ENCODE data around the gene TRPM1.

- no peak for TF ChIP-seq CTCF (tag by site-specific recombination; IDR thresholded peaks at IDR 0.05)
- no peak for TF ChIP-seq ZNF274 (IDR thresholded peaks at IDR 0.05; ENCODE audit: low read length)
- TF ChIP-seq ZNF274 (tag by site-specific recombination; IDR thresholded peaks at IDR 0.05; ENCODE audit: borderline replicate concordance): no peak
- TF ChIP-seq REST (tag by site-specific recombination; IDR thresholded peaks at IDR 0.05): no peak
These were observed 145.1 kb downstream of the TRPM1 start for GRCh38 chr15:30956216-30957124.
